Loucy (cell line): Measurements from ENCODE around the gene SPTLC3.

Source experiments
- H2AFZ ChIP-seq: fragments of 200-600 bp; sonication (generic); 2 replicates; pipeline ENCODE4 v1.6.0; 2016; ENCODE audit warnings: antibody characterized with exemption, mild to moderate bottlenecking, low read length, moderate library complexity
- H3F3A ChIP-seq: fragments of 200-600 bp; 2 replicates; pipeline ENCODE4 v1.6.0; 2016; ENCODE audit warnings: antibody characterized with exemption, low read depth, mild to moderate bottlenecking
- H3K27me3 ChIP-seq: fragments of 200-600 bp; sonication (generic); 2 replicates; pipeline ENCODE4 v1.6.1; 2014; ENCODE audit warnings: low read length, mild to moderate bottlenecking; ENCODE audit not compliant: insufficient read depth, poor library complexity, severe bottlenecking
- H3K36me3 ChIP-seq: fragments of 200-600 bp; sonication (generic); 2 replicates; pipeline ENCODE4 v1.6.1; 2016; ENCODE audit warnings: low read length; ENCODE audit not compliant: insufficient read depth
- H3K4me1 ChIP-seq: fragments of 200-600 bp; sonication (generic); 2 replicates; pipeline ENCODE4 v1.5.1; 2014; ENCODE audit warnings: low read length, mild to moderate bottlenecking; ENCODE audit not compliant: insufficient read depth, poor library complexity, severe bottlenecking
- H3K4me2 ChIP-seq: fragments of 200-600 bp; sonication (generic); 2 replicates; pipeline ENCODE4 v1.6.0; 2014; ENCODE audit warnings: antibody characterized with exemption, low read length, low read depth, mild to moderate bottlenecking; ENCODE audit not compliant: poor library complexity, severe bottlenecking
- H3K4me3 ChIP-seq: fragments of 200-600 bp; sonication (generic); 2 replicates; pipeline ENCODE4 v1.5.1; 2014; ENCODE audit warnings: low read length, mild to moderate bottlenecking, mixed read lengths; ENCODE audit not compliant: poor library complexity, severe bottlenecking
- H3K79me2 ChIP-seq: fragments of 200-600 bp; sonication (generic); 2 replicates; pipeline ENCODE4 v1.6.1; 2014; ENCODE audit warnings: low read length; ENCODE audit not compliant: insufficient read depth
- H3K9ac ChIP-seq: fragments of 200-600 bp; sonication (generic); 2 replicates; pipeline ENCODE4 v1.6.0; 2014; ENCODE audit warnings: mild to moderate bottlenecking, low read depth, low read length, moderate library complexity; ENCODE audit not compliant: poor library complexity, severe bottlenecking
- H3K9me2 ChIP-seq: fragments of 200-600 bp; sonication (generic); replicated peaks from 2 replicates; pipeline ENCODE4 v1.6.1; 2016; ENCODE audit warnings: low read depth, low read length, mixed read lengths
- H3K9me3 ChIP-seq: fragments of 200-600 bp; sonication (generic); 2 replicates; pipeline ENCODE4 v1.6.1; 2014; ENCODE audit warnings: mild to moderate bottlenecking, antibody characterized with exemption, low read length, low read depth; ENCODE audit not compliant: insufficient read depth
- H4K20me1 ChIP-seq: fragments of 200-600 bp; sonication (generic); 2 replicates; pipeline ENCODE4 v1.6.0; 2014; ENCODE audit warnings: antibody characterized with exemption, low read length, mild to moderate bottlenecking; ENCODE audit not compliant: insufficient read depth, poor library complexity, severe bottlenecking
- EZH2phosphoT487 ChIP-seq: fragments of 200-600 bp; IDR thresholded peaks from 2 replicates; pipeline ENCODE4 v1.6.1; 2018; ENCODE audit warnings: antibody characterized with exemption, mild to moderate bottlenecking, moderate library complexity, borderline replicate concordance
- TF ChIP-seq, protein P1 (sequence below): fragments of 200-600 bp; sonication (generic); conservative IDR thresholded peaks from 2 replicates; pipeline ENCODE4 v1.5.1; 2014; ENCODE audit warnings: mild to moderate bottlenecking, antibody characterized with exemption, low read length

Gene SPTLC3

DNA sequence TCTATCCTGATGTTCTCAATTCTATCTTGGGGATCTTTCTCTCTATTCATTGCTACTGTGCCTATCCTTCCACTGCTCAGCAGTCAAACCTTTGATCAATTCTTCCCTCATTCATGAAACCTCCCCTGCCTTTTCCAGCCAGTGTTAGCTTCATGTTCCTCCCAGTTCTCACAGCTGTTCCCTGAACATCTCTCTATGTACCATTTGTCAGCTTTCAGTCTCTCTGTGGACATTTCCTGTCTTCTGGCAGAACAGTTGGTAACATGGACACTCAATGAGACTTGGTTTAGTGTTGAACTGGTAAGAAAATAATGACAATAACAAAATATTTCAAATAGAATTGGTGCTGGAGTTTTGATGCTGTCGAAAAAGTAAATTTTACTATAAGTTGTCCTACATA is 26.2 kb downstream of the SPTLC3 start:
- Histone ChIP-seq H2AFZ (no peak overlapping the region), H3K36me3 (no peaks in the 10 kb centered on the region), H3K79me2 (no peaks in the 10 kb centered on the region), H3K4me3 (no peak overlapping the region), H3K27me3 (no peaks in the 10 kb centered on the region), H4K20me1 (no peaks in the 10 kb centered on the region), H3K9me2 (no peaks in the 10 kb centered on the region), H3K4me2 (no peak overlapping the region), H3K4me1 (no peaks in the 10 kb centered on the region), H3F3A (no peaks in the 10 kb centered on the region), H3K9me3 (no peaks in the 10 kb centered on the region), H3K9ac (no peak overlapping the region)
- TF ChIP-seq, protein P1, sequence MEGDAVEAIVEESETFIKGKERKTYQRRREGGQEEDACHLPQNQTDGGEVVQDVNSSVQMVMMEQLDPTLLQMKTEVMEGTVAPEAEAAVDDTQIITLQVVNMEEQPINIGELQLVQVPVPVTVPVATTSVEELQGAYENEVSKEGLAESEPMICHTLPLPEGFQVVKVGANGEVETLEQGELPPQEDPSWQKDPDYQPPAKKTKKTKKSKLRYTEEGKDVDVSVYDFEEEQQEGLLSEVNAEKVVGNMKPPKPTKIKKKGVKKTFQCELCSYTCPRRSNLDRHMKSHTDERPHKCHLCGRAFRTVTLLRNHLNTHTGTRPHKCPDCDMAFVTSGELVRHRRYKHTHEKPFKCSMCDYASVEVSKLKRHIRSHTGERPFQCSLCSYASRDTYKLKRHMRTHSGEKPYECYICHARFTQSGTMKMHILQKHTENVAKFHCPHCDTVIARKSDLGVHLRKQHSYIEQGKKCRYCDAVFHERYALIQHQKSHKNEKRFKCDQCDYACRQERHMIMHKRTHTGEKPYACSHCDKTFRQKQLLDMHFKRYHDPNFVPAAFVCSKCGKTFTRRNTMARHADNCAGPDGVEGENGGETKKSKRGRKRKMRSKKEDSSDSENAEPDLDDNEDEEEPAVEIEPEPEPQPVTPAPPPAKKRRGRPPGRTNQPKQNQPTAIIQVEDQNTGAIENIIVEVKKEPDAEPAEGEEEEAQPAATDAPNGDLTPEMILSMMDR, result no peak
- TF ChIP-seq EZH2phosphoT487, result no peak

DNA sequence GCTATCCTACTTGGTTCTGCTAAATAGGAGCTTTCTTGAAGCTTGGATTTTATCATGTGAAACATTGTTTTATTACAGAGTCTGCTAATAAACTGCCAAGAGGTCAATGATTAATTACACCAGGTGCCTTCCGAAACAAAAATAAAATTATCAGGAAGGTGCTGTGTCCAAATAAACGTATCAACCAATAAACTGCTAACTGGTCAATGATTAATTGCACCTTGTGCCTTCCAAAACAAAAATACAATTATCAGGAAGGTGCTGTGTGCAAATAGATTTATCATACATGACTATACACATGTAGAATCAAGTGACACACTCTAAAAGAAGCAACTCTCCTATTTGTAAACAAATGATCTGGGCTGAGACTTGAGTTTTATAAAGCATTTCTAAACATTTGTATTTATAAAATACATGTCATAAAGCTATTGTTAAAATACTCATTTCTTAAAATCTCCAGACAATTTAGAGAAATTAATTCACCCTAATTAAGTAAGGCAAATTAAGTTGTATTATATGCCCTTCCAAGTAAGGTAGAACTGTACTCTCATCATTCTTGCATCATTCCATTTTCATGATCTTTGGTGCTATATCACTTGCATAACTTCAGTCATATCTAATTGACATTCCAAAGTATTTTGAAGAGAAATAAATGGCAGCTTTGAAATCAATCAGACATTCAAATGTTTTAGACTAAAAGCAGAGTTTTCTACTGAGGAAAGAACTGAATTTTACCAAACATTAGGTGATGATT is 26.8 kb downstream of the SPTLC3 start:
- H3K79me2 ChIP-seq, result no peaks in the 10 kb centered on the region
- no peak overlapping the region for H3K9ac ChIP-seq
- H3K27me3 ChIP-seq, result no peaks in the 10 kb centered on the region
- no peaks in the 10 kb centered on the region for H4K20me1 ChIP-seq
- no peak overlapping the region for H3K4me3 ChIP-seq
- no peaks in the 10 kb centered on the region for H3F3A ChIP-seq
- no peak overlapping the region for H2AFZ ChIP-seq
- no peaks in the 10 kb centered on the region for H3K9me3 ChIP-seq
- H3K9me2 ChIP-seq, result no peaks in the 10 kb centered on the region
- no peaks in the 10 kb centered on the region for H3K36me3 ChIP-seq
- H3K4me1 ChIP-seq, result no peaks in the 10 kb centered on the region
- TF ChIP-seq, protein P1, result no peak
- no peak overlapping the region for H3K4me2 ChIP-seq

DNA sequence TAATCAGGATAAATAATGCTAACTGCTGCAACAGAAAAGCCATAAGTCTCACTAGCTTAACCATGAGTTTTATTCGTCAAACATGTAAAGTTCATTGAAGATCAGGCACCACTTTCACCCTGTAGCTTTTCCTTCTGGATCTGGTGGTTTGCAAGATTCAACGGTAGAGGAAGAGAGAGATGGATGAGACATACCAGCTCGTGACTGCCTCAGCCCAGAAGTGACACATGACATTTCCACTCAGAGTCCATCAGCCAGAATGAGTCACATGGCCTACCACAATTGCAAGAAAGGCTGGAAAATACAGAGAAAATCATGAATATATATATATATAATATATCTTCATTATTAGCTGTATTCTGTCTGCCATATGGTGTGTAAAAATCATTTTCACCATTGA is 29.0 kb downstream of the SPTLC3 start:
- no peaks in the 10 kb centered on the region for H3F3A ChIP-seq
- no peak for TF ChIP-seq EZH2phosphoT487
- TF ChIP-seq, protein P1, result no peak
- H3K27me3 ChIP-seq, result no peaks in the 10 kb centered on the region
- H3K4me1 ChIP-seq, result no peaks in the 10 kb centered on the region
- H3K9me2 ChIP-seq, result no peaks in the 10 kb centered on the region
- H3K9me3 ChIP-seq, result no peaks in the 10 kb centered on the region
- H3K36me3 ChIP-seq, result no peaks in the 10 kb centered on the region; the same call in 1 of the 2 replicates
- no peak overlapping the region for H2AFZ ChIP-seq
- H4K20me1 ChIP-seq, result no peaks in the 10 kb centered on the region
- H3K9ac ChIP-seq, result no peak overlapping the region
- H3K4me3 ChIP-seq, result no peak overlapping the region
- H3K79me2 ChIP-seq, result no peaks in the 10 kb centered on the region
- no peak overlapping the region for H3K4me2 ChIP-seq
